ENCODE data around the gene TUBB4B.

GRCh38 chr9:137240318-137240840 lies 708 bp upstream of the TUBB4B start:
- TF ChIP-seq CTCF (IDR thresholded peaks at IDR 0.05), result no peak
- no peak for TF ChIP-seq POLR2A (IDR thresholded peaks at IDR 0.05)

Data from thyroid gland (tissue), 4 donors.